Suprapubic skin (tissue), 4 donors: ENCODE measurements around the gene KCNK16.

Experiments used
- CTCF ChIP-seq, 2 donors: fragments of 200-600 bp in 1 of 2; fragments of 450-650 bp in 1 of 2; sonication (generic) in 1 of 2; IDR thresholded peaks; one replicate each; pipeline ENCODE4 v1.5.1; 2016 to 2019; ENCODE audit warnings: antibody characterized with exemption in 2 of 2, mild to moderate bottlenecking in 1 of 2, moderate library complexity in 1 of 2
- EP300 ChIP-seq: sonication (generic); formaldehyde crosslinking; IDR thresholded peaks from one replicate; pipeline ENCODE4 v1.6.1; 2017; ENCODE audit warnings: antibody characterized with exemption
- POLR2AphosphoS5 ChIP-seq, 3 donors: sonication (generic); formaldehyde crosslinking; IDR thresholded peaks; one replicate each; pipeline ENCODE4 v1.6.1; 2017; ENCODE audit warnings: antibody characterized with exemption in 3 of 3

DNA sequence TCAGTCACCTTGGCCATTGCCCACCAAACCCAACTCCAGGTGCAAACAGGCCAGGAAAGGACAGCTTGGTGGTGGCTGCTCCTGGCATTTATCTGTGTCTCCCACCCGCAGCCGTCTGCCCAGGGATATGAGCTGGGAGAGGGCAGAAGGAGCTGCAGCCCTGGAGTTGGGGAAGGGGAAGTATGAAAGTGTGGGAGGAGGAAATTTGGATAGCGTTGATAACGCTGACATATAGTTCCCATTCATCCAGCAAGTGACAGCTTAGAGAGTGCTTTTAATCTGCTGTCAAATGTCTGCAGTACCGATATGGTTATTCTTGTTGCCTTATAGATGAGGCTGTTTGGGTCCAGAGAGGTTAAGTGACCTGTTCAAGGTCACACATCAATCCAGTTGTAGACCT lies 741 bp downstream of the KCNK16 start:
- TF ChIP-seq CTCF (IDR thresholded peaks at IDR 0.05) (no peak), POLR2AphosphoS5 (IDR thresholded peaks at IDR 0.05) (no peak), EP300 (no peak)
